ENCODE data around the gene RSPRY1.

GRCh38 chr16:57285379-57285778 lies 99.2 kb downstream of the RSPRY1 start:
- no peak for TF ChIP-seq EZH2 (IDR thresholded peaks at IDR 0.05; ENCODE audit: borderline replicate concordance, low read length)
- no peak for TF ChIP-seq CTCF (conservative IDR thresholded peaks at IDR 0.05 in 1 of 2, IDR thresholded peaks at IDR 0.05 in 1 of 2; ENCODE audit: extremely low read depth in 1 of 2, insufficient read depth in 1 of 2, low read depth in 1 of 2, low read length in 2 of 2)

Data from mammary epithelial cell (primary cell).